Trophoblast cell (in vitro differentiated cells and primary cell): ENCODE results near the gene IFNA13.

Source experiments
- DNase-seq, 2 donors: peaks; one replicate each; pipeline ENCODE4 v3.0.0-alpha.2; 2016
- H2AFZ ChIP-seq: 2 replicates; pipeline ENCODE4 v1.6.1; 2013; ENCODE audit warnings: low read length, moderate library complexity, mild to moderate bottlenecking; ENCODE audit not compliant: insufficient read depth, poor library complexity
- H2AK5ac ChIP-seq: 2 replicates; pipeline ENCODE4 v1.6.1; 2013; ENCODE audit warnings: mild to moderate bottlenecking, low read length
- H2BK120ac ChIP-seq: 2 replicates; pipeline ENCODE4 v1.6.1; 2013; ENCODE audit warnings: low read length, mild to moderate bottlenecking, moderate library complexity; ENCODE audit not compliant: insufficient read depth, poor library complexity
- H2BK12ac ChIP-seq: 2 replicates; pipeline ENCODE4 v1.6.1; 2013; ENCODE audit warnings: mild to moderate bottlenecking, low read length, moderate library complexity
- H2BK5ac ChIP-seq: 2 replicates; pipeline ENCODE4 v1.6.1; 2013; ENCODE audit warnings: low read length, low read depth, moderate library complexity, mild to moderate bottlenecking; ENCODE audit not compliant: poor library complexity
- H3K14ac ChIP-seq: 2 replicates; pipeline ENCODE4 v1.6.1; 2013; ENCODE audit warnings: mild to moderate bottlenecking, low read length
- H3K18ac ChIP-seq: 2 replicates; pipeline ENCODE4 v1.6.1; 2013; ENCODE audit warnings: mild to moderate bottlenecking, low read length
- H3K23ac ChIP-seq: 2 replicates; pipeline ENCODE4 v1.6.1; 2013; ENCODE audit warnings: low read length
- H3K27ac ChIP-seq: 2 replicates; pipeline ENCODE4 v1.5.1; 2013; ENCODE audit warnings: low read depth, mild to moderate bottlenecking, inconsistent platforms, low read length, moderate library complexity
- H3K27me3 ChIP-seq: 2 replicates; pipeline ENCODE4 v1.6.1; 2013; ENCODE audit warnings: inconsistent platforms, mild to moderate bottlenecking, low read length, moderate library complexity; ENCODE audit not compliant: insufficient read depth
- H3K36me3 ChIP-seq, 2 experiments: 1 replicate in 1 of 2; 2 replicates in 1 of 2; pipeline ENCODE4 v1.6.1; 2013; ENCODE audit warnings: low read length in 2 of 2, mild to moderate bottlenecking in 2 of 2, moderate library complexity in 1 of 2; ENCODE audit not compliant: insufficient read depth in 2 of 2, control insufficient read depth in 1 of 2
- H3K4ac ChIP-seq: 2 replicates; pipeline ENCODE4 v1.6.1; 2013; ENCODE audit warnings: low read depth, mild to moderate bottlenecking, low read length, moderate library complexity
- H3K4me1 ChIP-seq, 2 experiments: 1 replicate in 1 of 2; 2 replicates in 1 of 2; pipeline ENCODE4 v1.6.1; 2013; ENCODE audit warnings: low read length in 2 of 2, mild to moderate bottlenecking in 2 of 2, moderate library complexity in 1 of 2; ENCODE audit not compliant: insufficient read depth in 2 of 2, control insufficient read depth in 1 of 2
- H3K4me2 ChIP-seq: 2 replicates; pipeline ENCODE4 v1.6.1; 2013; ENCODE audit warnings: inconsistent platforms, mild to moderate bottlenecking, low read length, moderate library complexity
- H3K4me3 ChIP-seq: 2 replicates; pipeline ENCODE4 v1.5.1; 2013; ENCODE audit warnings: mild to moderate bottlenecking, low read depth, low read length, inconsistent platforms
- H3K79me1 ChIP-seq: one replicate; pipeline ENCODE4 v1.6.1; 2013; ENCODE audit warnings: low read length
- H3K79me2 ChIP-seq: 2 replicates; pipeline ENCODE4 v1.6.1; 2013; ENCODE audit warnings: low read length, mild to moderate bottlenecking; ENCODE audit not compliant: control insufficient read depth, insufficient read depth, poor library complexity
- H3K9ac ChIP-seq: 2 replicates; pipeline ENCODE4 v1.6.1; 2013; ENCODE audit warnings: mild to moderate bottlenecking, low read length
- H3K9me3 ChIP-seq: 2 replicates; pipeline ENCODE4 v1.6.1; 2013; ENCODE audit warnings: low read depth, mild to moderate bottlenecking, control low read depth, inconsistent platforms, low read length; ENCODE audit not compliant: insufficient read depth
- H4K12ac ChIP-seq: 2 replicates; pipeline ENCODE4 v1.6.1; 2013; ENCODE audit warnings: low read depth, mild to moderate bottlenecking, low read length, moderate library complexity
- H4K8ac ChIP-seq: 2 replicates; pipeline ENCODE4 v1.6.1; 2013; ENCODE audit warnings: low read depth, mild to moderate bottlenecking, low read length, moderate library complexity
- H4K91ac ChIP-seq: one replicate; pipeline ENCODE4 v1.6.1; 2013; ENCODE audit warnings: low read depth, mild to moderate bottlenecking, low read length, moderate library complexity
- WGBS: extraction: QIAGEN DNeasy Blood & Tissue Kit; methylation state at CpG from one replicate; pipeline ENCODE4 v1.1.7; 2013; ENCODE audit warnings: missing lambda C conversion rate; ENCODE audit not compliant: insufficient read length, insufficient coverage; ENCODE audit errors: extremely low coverage; 5-methylcytosine and 5-hydroxymethylcytosine counted together

Gene IFNA13

DNA sequence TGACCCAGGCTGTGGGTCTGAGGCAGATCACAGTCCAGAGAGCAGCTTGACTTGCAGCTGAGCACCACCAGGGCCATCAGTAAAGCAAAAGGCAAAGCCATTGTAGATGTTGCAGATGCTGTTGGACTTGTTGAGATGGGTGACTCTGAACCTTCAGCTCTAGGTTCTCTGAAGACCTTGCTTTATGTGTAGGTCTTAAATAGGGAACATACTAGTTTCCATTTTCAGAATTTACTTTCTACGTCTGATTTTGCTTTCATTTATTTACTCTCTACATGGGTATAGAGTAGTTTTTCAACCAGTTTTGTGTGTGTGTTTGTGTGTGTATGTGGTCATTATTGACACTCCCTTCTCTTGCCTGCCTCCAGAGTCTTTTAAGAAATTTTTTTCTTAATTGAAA, 17.1 kb downstream of the IFNA13 start, which contains the start of gene IFNA6:
TSS of gene IFNA6 (minus strand) at position 101 of the 400 bp plus-strand sequence. CDS start at position 101, 0 bp downstream.
- no peaks in the 10 kb centered on the region for H3K27me3 ChIP-seq
- H3K79me2 ChIP-seq, result no peaks in the 10 kb centered on the region
- H3K18ac ChIP-seq, result no peak within 1 kb of the TSS
- H2AK5ac ChIP-seq, result no peak within 1 kb of the TSS
- no peak within 1 kb of the TSS for H2AFZ ChIP-seq
- no peak within 1 kb of the TSS for H3K27ac ChIP-seq
- H3K9ac ChIP-seq, result no peak within 1 kb of the TSS
- no peak within 1 kb of the TSS for H3K4me2 ChIP-seq
- H3K4ac ChIP-seq, result no peak within 1 kb of the TSS
- no peak within 1 kb of the TSS for H2BK120ac ChIP-seq
- H2BK12ac ChIP-seq, result no peak within 1 kb of the TSS
- H3K4me1 ChIP-seq, result no peaks in the 10 kb centered on the region
- H3K36me3 ChIP-seq, result no peaks in the 10 kb centered on the region
- no peaks in the 10 kb centered on the region for H3K79me1 ChIP-seq
- H3K14ac ChIP-seq, result no peak within 1 kb of the TSS
- no peak within 1 kb of the TSS for H3K4me3 ChIP-seq
- no peak within 1 kb of the TSS for H4K12ac ChIP-seq
- no CpG with 5 or more reads among the region's 1 CpG for WGBS
- H2BK5ac ChIP-seq, result no peak within 1 kb of the TSS
- H4K8ac ChIP-seq, result no peak within 1 kb of the TSS
- H3K9me3 ChIP-seq, result no peaks in the 10 kb centered on the region
- H4K91ac ChIP-seq, result no peak within 1 kb of the TSS
- no peak for DNase-seq
- no peak within 1 kb of the TSS for H3K23ac ChIP-seq

GRCh38 chr9:21348430-21348970, 19.4 kb downstream of the IFNA13 start:
- H3K14ac ChIP-seq, result no peak overlapping the region
- no peak overlapping the region for H4K12ac ChIP-seq
- no CpG with 5 or more reads among the region's 3 CpGs for whole genome bisulfite sequencing
- H2AFZ ChIP-seq, result no peak overlapping the region
- no peak overlapping the region for H2BK120ac ChIP-seq
- no peaks in the 10 kb centered on the region for H3K79me1 ChIP-seq
- no peak overlapping the region for H3K4me3 ChIP-seq
- H3K27me3 ChIP-seq, result no peaks in the 10 kb centered on the region
- no peak overlapping the region for H3K18ac ChIP-seq
- no peak overlapping the region for H3K23ac ChIP-seq
- no peak overlapping the region for H3K27ac ChIP-seq
- no peak overlapping the region for H4K91ac ChIP-seq
- H2BK12ac ChIP-seq, result no peak overlapping the region
- no peaks in the 10 kb centered on the region for H3K4me1 ChIP-seq
- H2BK5ac ChIP-seq, result no peak overlapping the region
- no peaks in the 10 kb centered on the region for H3K79me2 ChIP-seq
- H3K4me2 ChIP-seq, result no peak overlapping the region
- H3K4ac ChIP-seq, result no peak overlapping the region
- H3K9me3 ChIP-seq, result no peaks in the 10 kb centered on the region
- no peaks in the 10 kb centered on the region for H3K36me3 ChIP-seq
- DNase-seq, result no peak
- no peak overlapping the region for H2AK5ac ChIP-seq
- H4K8ac ChIP-seq, result no peak overlapping the region
- H3K9ac ChIP-seq, result no peak overlapping the region

- no peaks in the 10 kb centered on the region for H3K27me3 ChIP-seq
Measured at GRCh38 chr9:21340735-21341134, 27.1 kb downstream of the IFNA13 start.

GRCh38 chr9:21336457-21336856, 31.4 kb downstream of the IFNA13 start:
- Histone ChIP-seq H3K36me3 (peaks cover 0 to 2% of the 10 kb centered on the region in 2 experiments), H3K4me2 (no peak overlapping the region), H3K79me2 (peaks cover 9% of the 10 kb centered on the region), H2AFZ (no peak overlapping the region), H4K12ac (no peak overlapping the region), H2BK120ac (no peak overlapping the region), H4K8ac (no peak overlapping the region), H2BK5ac (no peak overlapping the region), H3K9ac (no peak overlapping the region), H4K91ac (no peak overlapping the region), H3K27ac (no peak overlapping the region), H3K79me1 (peaks cover 4% of the 10 kb centered on the region), H3K23ac (no peak overlapping the region), H3K4ac (no peak overlapping the region), H3K4me1 (peaks cover 0 to 9% of the 10 kb centered on the region in 2 experiments), H3K27me3 (no peaks in the 10 kb centered on the region), H2AK5ac (no peak overlapping the region), H3K18ac (no peak overlapping the region), H3K14ac (no peak overlapping the region), H3K9me3 (no peaks in the 10 kb centered on the region), H2BK12ac (no peak overlapping the region), H3K4me3 (no peak overlapping the region)
- DNase-seq, result no peak

More at GRCh38 chr9:21340735-21341134, 27.1 kb downstream of the IFNA13 start:
- WGBS, result no CpG with 5 or more reads among the region's 4 CpGs
- H3K4me1 ChIP-seq, result no peaks in the 10 kb centered on the region
- H3K79me1 ChIP-seq, result no peaks in the 10 kb centered on the region
- H4K8ac ChIP-seq, result no peak overlapping the region
- H4K12ac ChIP-seq, result no peak overlapping the region
- H3K27ac ChIP-seq, result no peak overlapping the region
- DNase-seq, result no peak
- H3K4me2 ChIP-seq, result no peak overlapping the region
- H2AK5ac ChIP-seq, result no peak overlapping the region
- no peaks in the 10 kb centered on the region for H3K79me2 ChIP-seq
- H3K36me3 ChIP-seq, result no peaks in the 10 kb centered on the region
- H3K4ac ChIP-seq, result no peak overlapping the region
- H2BK5ac ChIP-seq, result no peak overlapping the region
- no peak overlapping the region for H3K14ac ChIP-seq
- no peaks in the 10 kb centered on the region for H3K9me3 ChIP-seq
- H4K91ac ChIP-seq, result no peak overlapping the region
- H2AFZ ChIP-seq, result no peak overlapping the region
- H3K4me3 ChIP-seq, result no peak overlapping the region
- no peak overlapping the region for H3K9ac ChIP-seq
- H2BK120ac ChIP-seq, result no peak overlapping the region
- H3K18ac ChIP-seq, result no peak overlapping the region
- no peak overlapping the region for H3K23ac ChIP-seq
- no peak overlapping the region for H2BK12ac ChIP-seq
